GM23338 (cell line): ENCODE measurements around the gene CBFA2T2. TPM values are rescaled to one million over a fixed set of nuclear protein-coding genes. Genes with fewer than 3 reads are reported as not detected.

ENCODE experiments used
- ATAC-seq: fragments of 200-7000 bp; cut with Tn5 transposase; 3 replicates; pipeline ENCODE4 v1.9.1; 2020
- DNase-seq: peaks from one replicate; pipeline ENCODE4 v3.0.0-alpha.2; 2015; ENCODE audit warnings: low spot score
- H2AFZ ChIP-seq: fragments of 200-600 bp; sonication (generic); 2 replicates; pipeline ENCODE4 v1.8.0; 2016; ENCODE audit warnings: antibody characterized with exemption, mild to moderate bottlenecking, moderate library complexity
- H3F3A ChIP-seq: fragments of 200-600 bp; sonication (generic); replicated peaks from 2 replicates; pipeline ENCODE4 v1.8.0; 2017; ENCODE audit warnings: antibody characterized with exemption, mixed run types, low read depth
- H3K27ac ChIP-seq: fragments of 200-600 bp; sonication (generic); 2 replicates; pipeline ENCODE4 v1.6.1; 2016; ENCODE audit warnings: low read depth
- H3K27me3 ChIP-seq: fragments of 200-600 bp; sonication (generic); 2 replicates; pipeline ENCODE4 v1.8.0; 2016; ENCODE audit warnings: mild to moderate bottlenecking, mixed run types, moderate library complexity; ENCODE audit not compliant: insufficient read depth
- H3K36me3 ChIP-seq: fragments of 200-600 bp; sonication (generic); 2 replicates; pipeline ENCODE4 v1.8.0; 2016; ENCODE audit warnings: mild to moderate bottlenecking; ENCODE audit not compliant: insufficient read depth
- H3K4me1 ChIP-seq: fragments of 200-600 bp; sonication (generic); 2 replicates; pipeline ENCODE4 v1.8.0; 2016; ENCODE audit warnings: mild to moderate bottlenecking, moderate library complexity; ENCODE audit not compliant: insufficient read depth
- H3K4me2 ChIP-seq: fragments of 200-600 bp; sonication (generic); 2 replicates; pipeline ENCODE4 v1.7.1; 2017; ENCODE audit warnings: mixed run types
- H3K4me3 ChIP-seq: fragments of 200-600 bp; sonication (generic); 2 replicates; pipeline ENCODE4 v1.6.1; 2016; ENCODE audit warnings: mixed run types
- H3K79me2 ChIP-seq: fragments of 200-600 bp; sonication (generic); replicated peaks from 2 replicates; pipeline ENCODE4 v1.8.0; 2017; ENCODE audit warnings: mild to moderate bottlenecking; ENCODE audit not compliant: insufficient read depth
- H3K9me2 ChIP-seq: fragments of 200-600 bp; sonication (generic); 2 replicates; pipeline ENCODE4 v1.8.0; 2017; ENCODE audit not compliant: insufficient read depth
- H4K20me1 ChIP-seq: fragments of 200-600 bp; sonication (generic); replicated peaks from 2 replicates; pipeline ENCODE4 v1.8.0; 2017; ENCODE audit warnings: mild to moderate bottlenecking; ENCODE audit not compliant: insufficient read depth
- H3K27ac Mint-ChIP-seq: 2 replicates; pipeline ENCODE4 v1.8.0; 2020; ENCODE audit warnings: inconsistent platforms, mild to moderate bottlenecking, moderate library complexity, mixed read lengths
- H3K27me3 Mint-ChIP-seq: 3 replicates; pipeline ENCODE4 v1.8.0; 2022; ENCODE audit warnings: low read depth, mild to moderate bottlenecking, moderate library complexity, mixed read lengths, inconsistent platforms; ENCODE audit not compliant: insufficient read depth, poor library complexity
- H3K36me3 Mint-ChIP-seq: 3 replicates; pipeline ENCODE4 v1.8.0; 2021; ENCODE audit warnings: low read depth, mild to moderate bottlenecking, inconsistent platforms, moderate library complexity, mixed read lengths
- H3K4me1 Mint-ChIP-seq: 3 replicates; pipeline ENCODE4 v1.8.0; 2020; ENCODE audit warnings: mild to moderate bottlenecking, inconsistent platforms, mixed read lengths
- H3K4me3 Mint-ChIP-seq: 3 replicates; pipeline ENCODE4 v1.8.0; 2021; ENCODE audit warnings: moderate library complexity, mild to moderate bottlenecking, inconsistent platforms, mixed read lengths
- H3K9me3 Mint-ChIP-seq: 3 replicates; pipeline ENCODE4 v1.8.0; 2020; ENCODE audit warnings: moderate library complexity, mild to moderate bottlenecking, inconsistent platforms, mixed read lengths
- CREB1 ChIP-seq: fragments of 250-450 bp; sonication (Bioruptor Pico); IDR thresholded peaks from 2 replicates; pipeline ENCODE4 v1.5.0; 2020; ENCODE audit warnings: low read depth, mild to moderate bottlenecking, moderate library complexity
- CTCF ChIP-seq, 2 experiments: fragments of 200-600 bp in 1 of 2; sonication (generic) in 1 of 2; conservative IDR thresholded peaks; 2 replicates each; pipeline versions ENCODE4 v1.5.1 to v1.6.1; 2016 to 2017; ENCODE audit warnings: antibody characterized with exemption in 2 of 2, low read depth in 2 of 2, mild to moderate bottlenecking in 2 of 2, moderate library complexity in 1 of 2
- ETS1 ChIP-seq: IDR thresholded peaks from 2 replicates; pipeline ENCODE4 v1.6.1; 2016; ENCODE audit warnings: antibody characterized with exemption
- EZH2 ChIP-seq: fragments of 200-600 bp; sonication (generic); IDR thresholded peaks from one replicate; pipeline ENCODE4 v1.8.0; 2017; ENCODE audit warnings: antibody characterized with exemption, mild to moderate bottlenecking, low read depth; ENCODE audit not compliant: unreplicated experiment
- EZH2phosphoT487 ChIP-seq: fragments of 200-600 bp; sonication (generic); IDR thresholded peaks from one replicate; pipeline ENCODE4 v1.8.1; 2018; ENCODE audit warnings: antibody characterized with exemption; ENCODE audit not compliant: unreplicated experiment
- JUNB ChIP-seq: IDR thresholded peaks from one replicate; pipeline ENCODE4 v1.6.1; 2016; ENCODE audit warnings: antibody characterized with exemption; ENCODE audit not compliant: unreplicated experiment
- NANOG ChIP-seq: IDR thresholded peaks from 2 replicates; pipeline ENCODE4 v1.6.1; 2016; ENCODE audit warnings: antibody characterized with exemption, borderline replicate concordance
- POLR2AphosphoS5 ChIP-seq: IDR thresholded peaks from 2 replicates; pipeline ENCODE4 v1.6.1; 2016; ENCODE audit warnings: antibody characterized with exemption, low read depth
- STAT1 ChIP-seq: IDR thresholded peaks from one replicate; pipeline ENCODE4 v1.6.1; 2016; ENCODE audit warnings: antibody characterized with exemption; ENCODE audit not compliant: unreplicated experiment
- ZNF114 ChIP-seq: fragments of 250-450 bp; sonication (Bioruptor Pico); IDR thresholded peaks from 2 replicates; pipeline ENCODE4 v1.5.0; 2020; ENCODE audit warnings: mild to moderate bottlenecking, moderate library complexity
- ZNF331 ChIP-seq: fragments of 250-450 bp; sonication (Bioruptor Pico); IDR thresholded peaks from 2 replicates; pipeline ENCODE4 v1.5.0; 2020; ENCODE audit warnings: low read depth, mild to moderate bottlenecking, moderate library complexity
- ZNF462 ChIP-seq: fragments of 250-450 bp; sonication (Bioruptor Pico); IDR thresholded peaks from 2 replicates; pipeline ENCODE4 v1.5.0; 2020; ENCODE audit warnings: mild to moderate bottlenecking, moderate library complexity
- polyA plus RNA-seq: library from polyadenylated mRNA; unstranded; fragments of >200 nt; fragmentation: Nextera tagmentation; extraction: Ambion mirVana; gene quantifications from 2 replicates; pipeline ENCODE4 v1.2.1, GENCODE V29; 2016
- total RNA-seq: library from RNA; depleted of rRNA; stranded (reverse); fragments of >200 nt; shearing (Covaris generic); gene quantifications from 2 replicates; pipeline ENCODE4 v1.2.3, GENCODE V29; 2014

Gene CBFA2T2
- total and polyA plus RNA-seq, 2 experiments from 2014 or later: 12.7 to 15.8 TPM

DNA sequence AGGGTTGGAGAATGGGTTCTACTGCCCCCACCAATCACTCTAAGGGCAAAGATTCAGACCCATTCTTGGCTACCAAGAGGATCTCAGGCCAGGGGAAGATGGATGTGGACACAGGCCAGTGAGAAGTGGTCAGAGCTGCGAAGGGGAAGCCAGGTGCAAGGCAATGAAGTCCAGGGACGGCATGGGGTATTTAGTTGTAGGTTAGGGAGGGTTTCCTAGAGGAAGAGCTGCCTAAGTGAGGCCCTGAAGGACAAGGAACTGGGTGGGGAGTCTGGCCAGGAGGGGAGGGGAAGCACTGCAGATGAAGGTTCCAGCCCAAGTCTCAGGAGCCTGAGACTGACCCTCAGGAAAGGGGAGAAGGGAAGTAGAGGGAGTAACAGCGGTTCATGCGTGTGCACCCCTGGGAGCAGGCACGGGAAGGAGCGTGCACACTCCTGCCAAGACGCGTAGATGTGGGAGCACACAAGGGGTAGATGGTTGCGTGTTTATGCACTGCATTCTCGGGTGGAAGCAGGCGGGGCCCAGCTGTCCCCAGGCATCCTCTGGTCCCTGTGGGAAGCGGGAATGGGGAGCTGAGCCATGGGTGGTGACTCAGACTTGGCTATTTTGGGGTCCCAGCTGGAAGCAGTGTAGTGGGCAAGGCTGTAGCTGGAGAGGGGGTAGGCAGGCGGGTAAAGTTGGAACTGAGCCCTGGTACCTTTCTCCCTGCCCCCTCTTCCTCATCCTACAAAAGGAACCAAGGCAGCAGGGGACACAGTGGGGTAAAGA, 180.2 kb downstream of the CBFA2T2 start:
- no peaks in the 10 kb centered on the region for H3K9me3 Mint-ChIP-seq
- Histone ChIP-seq H4K20me1 (peaks cover 3% of the 10 kb centered on the region), H3K36me3 (no peaks in the 10 kb centered on the region; the same call in 1 of the 2 replicates), H3K4me1 (peaks cover 25% of the 10 kb centered on the region), H3K79me2 (no peaks in the 10 kb centered on the region; the same call in 1 of the 2 replicates), H3K4me2 (no peak overlapping the region), H3K27me3 (peaks cover 11% of the 10 kb centered on the region; the same call in 1 of the 2 replicates), H2AFZ (no peak overlapping the region), H3K4me3 (no peak overlapping the region), H3K9me2 (no peaks in the 10 kb centered on the region), H3F3A (peaks cover 10% of the 10 kb centered on the region; the same call in 1 of the 2 replicates), H3K27ac (no peak overlapping the region)
- DNase-seq (no peak), ATAC-seq (no peak)
- no peak overlapping the region for H3K4me3 Mint-ChIP-seq
- peaks cover 27% of the 10 kb centered on the region for H3K27me3 Mint-ChIP-seq
- peaks cover 34% of the 10 kb centered on the region for H3K4me1 Mint-ChIP-seq
- TF ChIP-seq POLR2AphosphoS5: no peak
- TF ChIP-seq ZNF462 (CRISPR knock-in tag): no peak
- no peak for TF ChIP-seq CREB1 (CRISPR knock-in tag)
- no peak for TF ChIP-seq ETS1
- no peak for TF ChIP-seq EZH2phosphoT487
- TF ChIP-seq JUNB: no peak
- TF ChIP-seq EZH2: no peak
- no peak for TF ChIP-seq ZNF114 (CRISPR knock-in tag)
- TF ChIP-seq STAT1: no peak
- no peak for TF ChIP-seq CTCF (conservative IDR thresholded peaks at IDR 0.05; ENCODE audit: low read depth in 2 of 2)
- TF ChIP-seq ZNF331: no peak
- no peak for TF ChIP-seq NANOG
- H3K27ac Mint-ChIP-seq: no peak overlapping the region
- peaks cover 34% of the 10 kb centered on the region for H3K36me3 Mint-ChIP-seq
